ENCODE data around the gene PRRG3. TPM values are rescaled to one million over a fixed set of nuclear protein-coding genes. Genes with fewer than 3 reads are reported as not detected.

PRRG3 gene
- total and polyA plus RNA-seq, 2 of the 4 experiments (the other 2 are of a cell fraction): not detected

DNA sequence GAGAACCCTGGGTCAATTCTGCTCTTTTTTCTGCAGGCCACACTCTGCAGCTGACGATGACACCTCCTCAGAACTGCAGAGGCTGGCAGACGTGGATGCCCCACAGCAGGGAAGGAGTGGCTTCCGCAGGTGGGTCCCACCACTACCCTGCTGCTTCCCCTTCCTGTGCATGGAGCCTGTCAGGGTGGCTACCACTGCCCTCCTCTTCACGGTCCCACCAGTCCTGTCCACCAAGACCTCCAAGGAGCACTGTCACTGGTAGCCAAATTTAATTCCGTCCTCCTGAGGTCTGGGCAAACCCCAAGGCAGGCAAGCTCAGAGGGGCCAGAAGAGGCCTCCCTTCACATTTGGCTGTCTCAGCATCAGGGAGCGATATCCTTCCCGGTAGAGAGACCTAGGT is 43.5 kb downstream of the PRRG3 start:
- Histone ChIP-seq H3K4me1 (ENCODE audit: control insufficient read depth, insufficient read depth, low read length) (no peaks in the 10 kb centered on the region), H2AK5ac (ENCODE audit: low read depth, low read length) (no peak overlapping the region), H3K9me3 (ENCODE audit: control insufficient read depth, insufficient read depth, low read length) (peaks cover 13% of the 10 kb centered on the region; the same call in 1 of the 2 replicates), H3K79me1 (ENCODE audit: low read depth in 1 of 2, low read length in 2 of 2) (no peaks in the 10 kb centered on the region), H3K14ac (replicated peaks; ENCODE audit: low read depth, low read length) (no peak overlapping the region), H3K4me3 (ENCODE audit: insufficient read depth, low read depth, low read length) (no peak overlapping the region), H2BK15ac (ENCODE audit: low read depth, low read length) (no peak overlapping the region), H3K23ac (ENCODE audit: low read depth, low read length) (no peak overlapping the region), H3K27me3 (ENCODE audit: control insufficient read depth, insufficient read depth, low read length) (no peaks in the 10 kb centered on the region), H3K36me3 (ENCODE audit: control insufficient read depth, insufficient read depth, low read length) (no peaks in the 10 kb centered on the region), H2BK120ac (ENCODE audit: low read depth, low read length) (no peak overlapping the region), H2BK5ac (ENCODE audit: low read depth, low read length, poor library complexity, severe bottlenecking) (no peak overlapping the region), H4K20me1 (ENCODE audit: insufficient read depth, low read length) (no peaks in the 10 kb centered on the region), H3K4me2 (ENCODE audit: low read depth, low read length) (no peak overlapping the region), H3K9me1 (ENCODE audit: insufficient read depth, low read length) (no peaks in the 10 kb centered on the region), H3K4ac (ENCODE audit: low read depth, low read length) (no peak overlapping the region), H4K8ac (ENCODE audit: low read depth in 2 of 2, low read length in 2 of 2) (no peak overlapping the region), H4K5ac (ENCODE audit: low read depth, low read length) (no peak overlapping the region), H2AFZ (replicated peaks; ENCODE audit: low read length, poor library complexity) (no peak overlapping the region), H3K56ac (ENCODE audit: extremely low read depth, insufficient read depth, low read length) (no peak overlapping the region), H2BK20ac (ENCODE audit: low read depth, low read length) (no peak overlapping the region), H2AK9ac (replicated peaks; ENCODE audit: low read depth, low read length, poor library complexity) (no peak overlapping the region), H3K18ac (ENCODE audit: low read depth, low read length) (no peak overlapping the region), H3K27ac (ENCODE audit: insufficient read depth, low read length) (no peak overlapping the region), H4K91ac (ENCODE audit: insufficient read depth, low read depth, low read length) (no peak overlapping the region), H3K9ac (ENCODE audit: low read depth, low read length) (no peak overlapping the region)
- dilution Hi-C loops (cut with HindIII; ENCODE audit: low sequenced_read_pairs, unreplicated experiment): no loop called here
- 50% methylated on average over 1 of the region's 7 CpGs; no CpG with 5 or more reads in 1 of the 2 experiments for WGBS, 2 experiments (ENCODE audit: extremely low coverage in 2 of 2, insufficient read length in 1 of 2)
- ChIA-PET POLR2A (ENCODE audit: unreplicated experiment) (no interaction called here), CTCF (no interaction called here)
- intact Hi-C loops (cut with micrococcal nuclease): no loop called here
- no peak for ATAC-seq (ENCODE audit: low read depth)
- no TSS peak for BruUV-seq (replicated peaks)
- TF ChIP-seq BHLHE40 (IDR thresholded peaks at IDR 0.05; ENCODE audit: low read depth, low read length) (no peak), MAZ (IDR thresholded peaks at IDR 0.05; ENCODE audit: borderline replicate concordance, low read depth, low read length) (no peak), MXI1 (IDR thresholded peaks at IDR 0.05; ENCODE audit: borderline replicate concordance, low read depth, low read length) (no peak), RCOR1 (IDR thresholded peaks at IDR 0.05; ENCODE audit: insufficient replicate concordance, low read length) (no peak), NFE2L2 (IDR thresholded peaks at IDR 0.05; ENCODE audit: low read depth, low read length) (no peak), CEBPB (IDR thresholded peaks at IDR 0.05; ENCODE audit: low read depth, low read length) (no peak), POLR2A (IDR thresholded peaks at IDR 0.05; ENCODE audit: low read depth, low read length) (no peak)
- TF ChIP-seq, protein P1, sequence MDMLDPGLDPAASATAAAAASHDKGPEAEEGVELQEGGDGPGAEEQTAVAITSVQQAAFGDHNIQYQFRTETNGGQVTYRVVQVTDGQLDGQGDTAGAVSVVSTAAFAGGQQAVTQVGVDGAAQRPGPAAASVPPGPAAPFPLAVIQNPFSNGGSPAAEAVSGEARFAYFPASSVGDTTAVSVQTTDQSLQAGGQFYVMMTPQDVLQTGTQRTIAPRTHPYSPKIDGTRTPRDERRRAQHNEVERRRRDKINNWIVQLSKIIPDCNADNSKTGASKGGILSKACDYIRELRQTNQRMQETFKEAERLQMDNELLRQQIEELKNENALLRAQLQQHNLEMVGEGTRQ (IDR thresholded peaks at IDR 0.05; ENCODE audit: low read depth, low read length): no peak
- in situ Hi-C loops (cut with MboI; ENCODE audit: low sequenced_read_pairs): no loop called here
- no peak for DNase-seq
